ENCODE data around the gene STK32C. TPM values are rescaled to one million over a fixed set of nuclear protein-coding genes. Genes with fewer than 3 reads are reported as not detected.

Gene STK32C
- total and polyA plus RNA-seq, 8 donors = 9.9 to 18.2 (median 11.6) TPM

- intact Hi-C loops (cut with DNase I) = no loop called here
- no peaks in the 10 kb centered on the region for H3K9me3 ChIP-seq
- no peak overlapping the region for H3K4me3 ChIP-seq
- no peak overlapping the region for H3K27ac ChIP-seq
- no peaks in the 10 kb centered on the region for H3K36me3 ChIP-seq
- DNase-seq (peak in 1 of 4 donors; percentile 68), ATAC-seq (no peak)
- no peaks in the 10 kb centered on the region for H3K27me3 ChIP-seq
- TF ChIP-seq CTCF (IDR thresholded peaks at IDR 0.05) = no peak
- H3K4me1 ChIP-seq = no peaks in the 10 kb centered on the region
These were observed 25.7 kb downstream of the STK32C start for GRCh38 chr10:132281915-132282666.

- intact Hi-C loops (cut with DNase I) = no loop called here
- Histone ChIP-seq H3K4me1 (no peaks in the 10 kb centered on the region), H3K36me3 (no peaks in the 10 kb centered on the region), H3K27me3 (no peaks in the 10 kb centered on the region), H3K9me3 (no peaks in the 10 kb centered on the region), H3K27ac (no peak overlapping the region), H3K4me3 (no peak overlapping the region)
- ATAC-seq = no peak
- peak in 1 of 4 donors; percentile 31 for DNase-seq
- TF ChIP-seq CTCF (IDR thresholded peaks at IDR 0.05) = no peak
These were observed 27.1 kb downstream of the STK32C start for GRCh38 chr10:132280646-132281074.

GRCh38 chr10:132279873-132280645 is 27.7 kb downstream of the STK32C start:
- no peak for TF ChIP-seq CTCF (IDR thresholded peaks at IDR 0.05)
- H3K27ac ChIP-seq = no peak overlapping the region
- no peaks in the 10 kb centered on the region for H3K27me3 ChIP-seq
- H3K36me3 ChIP-seq = no peaks in the 10 kb centered on the region
- H3K4me1 ChIP-seq = no peaks in the 10 kb centered on the region
- peak in 1 of 4 donors; percentile 43 for DNase-seq
- H3K9me3 ChIP-seq = no peaks in the 10 kb centered on the region
- no peak overlapping the region for H3K4me3 ChIP-seq
- no peak for ATAC-seq
- intact Hi-C loops (cut with DNase I) = no loop called here

- H3K4me3 ChIP-seq = no peak overlapping the region
- peak in 1 of 4 donors; percentile 59 for DNase-seq
- TF ChIP-seq CTCF (IDR thresholded peaks at IDR 0.05) = no peak
- H3K9me3 ChIP-seq = no peaks in the 10 kb centered on the region
- H3K27ac ChIP-seq = no peak overlapping the region
- H3K4me1 ChIP-seq = no peaks in the 10 kb centered on the region
- no peaks in the 10 kb centered on the region for H3K27me3 ChIP-seq
- H3K36me3 ChIP-seq = no peaks in the 10 kb centered on the region
- no peak for ATAC-seq
- intact Hi-C loops (cut with DNase I) = no loop called here
These were observed 30.4 kb downstream of the STK32C start for GRCh38 chr10:132277311-132277741.

- no peaks in the 10 kb centered on the region for H3K27me3 ChIP-seq
- ATAC-seq = no peak
- no peak overlapping the region for H3K27ac ChIP-seq
- intact Hi-C loops (cut with DNase I) = no loop called here
- H3K9me3 ChIP-seq = no peaks in the 10 kb centered on the region
- no peaks in the 10 kb centered on the region for H3K36me3 ChIP-seq
- TF ChIP-seq CTCF (IDR thresholded peaks at IDR 0.05) = no peak
- DNase-seq = peak in 1 of 4 donors; percentile 43
- H3K4me3 ChIP-seq = no peak overlapping the region
- H3K4me1 ChIP-seq = no peaks in the 10 kb centered on the region
These were observed 31.0 kb downstream of the STK32C start for GRCh38 chr10:132276706-132277105.

Data from left lung (tissue), 10 donors.